CD4-positive, alpha-beta T cell treated with Interleukin-2 at 100 ng/mL for 4 hours (primary cell): ENCODE data around the gene KASH5.

ENCODE experiments used
- DNase-seq: peaks from one replicate; pipeline ENCODE4 v3.0.0-alpha.2; 2020; ENCODE audit warnings: low spot score

The KASH5 gene

DNA sequence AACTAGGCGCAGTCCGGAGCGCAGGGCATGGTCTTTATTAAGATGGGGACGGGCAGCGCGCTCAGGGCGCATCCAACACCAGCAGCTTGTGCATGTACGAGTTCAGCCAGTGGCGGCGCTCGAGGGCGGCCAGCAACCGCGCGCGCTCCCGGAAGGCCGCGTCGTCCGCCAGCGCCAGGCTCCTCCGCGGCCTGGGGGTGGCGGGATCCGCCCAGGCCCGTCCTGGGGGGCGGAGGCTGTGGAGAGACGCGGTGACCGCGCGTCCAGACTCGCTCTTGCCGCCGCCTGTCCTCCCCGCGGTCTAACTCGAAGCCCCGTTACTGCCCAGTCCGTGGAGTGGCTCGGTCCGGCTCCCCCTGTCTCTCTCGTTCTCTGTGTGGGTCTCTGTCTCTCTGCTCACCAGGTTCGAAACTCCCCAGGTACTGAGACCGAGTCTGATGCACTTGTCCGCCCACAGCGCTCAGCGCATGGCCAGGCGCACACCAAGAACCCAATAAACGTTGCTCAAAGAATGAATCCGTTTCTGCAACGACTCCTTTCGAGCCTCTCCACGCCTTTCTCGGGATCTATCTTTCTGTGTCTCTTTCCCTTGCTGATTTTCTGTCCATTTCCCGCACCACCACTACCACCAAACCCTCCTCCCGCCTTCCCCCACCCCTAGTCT lies 34.5 kb downstream of the KASH5 start:
- peak; percentile 35 for DNase-seq

- no peak for DNase-seq
Observed at GRCh38 chr19:49423071-49423984, 35.3 kb downstream of the KASH5 start, which contains the start of gene PTH2. Gene PTH2 (minus strand): TSS chr19:49423441. CDS start chr19:49423339, 102 bp downstream.

DNA sequence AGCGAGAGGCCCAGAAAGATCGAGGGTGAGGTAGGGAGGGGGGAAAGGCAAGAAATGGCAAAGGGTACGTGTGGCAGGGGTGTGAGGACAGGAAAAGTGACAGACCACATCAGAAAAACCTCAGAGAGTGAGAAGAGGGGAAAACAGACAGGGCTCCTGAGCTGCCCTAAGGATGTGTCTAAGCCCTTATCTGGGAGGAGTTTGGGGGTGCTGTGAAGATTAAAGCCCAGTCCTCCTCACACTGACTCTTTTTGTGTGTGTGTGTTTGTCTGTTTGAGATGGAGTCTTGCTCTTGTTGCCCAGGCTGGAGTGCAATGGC lies 35.9 kb downstream of the KASH5 start:
- no peak for DNase-seq

DNA sequence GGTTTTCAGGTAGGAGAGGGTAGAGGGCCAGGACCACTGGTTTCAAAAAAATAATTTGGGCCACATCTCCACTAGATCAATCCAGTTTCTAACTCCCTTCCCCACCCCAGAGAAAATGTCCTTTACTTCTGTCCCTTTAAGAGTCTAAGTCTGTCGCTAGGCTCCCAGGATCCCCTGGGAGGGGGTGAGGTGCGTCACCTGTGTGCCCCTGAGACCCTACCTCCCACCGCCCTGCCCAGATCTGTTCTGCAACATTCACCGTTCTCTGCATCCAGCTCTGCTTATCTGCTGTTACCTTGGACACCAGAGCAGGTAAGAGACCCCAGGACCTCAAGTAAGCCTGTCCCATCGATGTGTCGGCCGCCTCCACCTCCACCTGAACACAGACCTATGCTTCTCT lies 37.1 kb downstream of the KASH5 start, which contains the start of gene GFY:
GFY (plus strand) TSS at position 211 of the 400 bp plus-strand sequence. CDS start 1,043 bp downstream, outside the sequence.
- DNase-seq, result no peak

GRCh38 chr19:49425922-49426592 lies 38.0 kb downstream of the KASH5 start:
- DNase-seq, result no peak

GRCh38 chr19:49427339-49427738 lies 39.3 kb downstream of the KASH5 start:
- no peak for DNase-seq

GRCh38 chr19:49427855-49428546 lies 40.0 kb downstream of the KASH5 start:
- no peak for DNase-seq

DNA sequence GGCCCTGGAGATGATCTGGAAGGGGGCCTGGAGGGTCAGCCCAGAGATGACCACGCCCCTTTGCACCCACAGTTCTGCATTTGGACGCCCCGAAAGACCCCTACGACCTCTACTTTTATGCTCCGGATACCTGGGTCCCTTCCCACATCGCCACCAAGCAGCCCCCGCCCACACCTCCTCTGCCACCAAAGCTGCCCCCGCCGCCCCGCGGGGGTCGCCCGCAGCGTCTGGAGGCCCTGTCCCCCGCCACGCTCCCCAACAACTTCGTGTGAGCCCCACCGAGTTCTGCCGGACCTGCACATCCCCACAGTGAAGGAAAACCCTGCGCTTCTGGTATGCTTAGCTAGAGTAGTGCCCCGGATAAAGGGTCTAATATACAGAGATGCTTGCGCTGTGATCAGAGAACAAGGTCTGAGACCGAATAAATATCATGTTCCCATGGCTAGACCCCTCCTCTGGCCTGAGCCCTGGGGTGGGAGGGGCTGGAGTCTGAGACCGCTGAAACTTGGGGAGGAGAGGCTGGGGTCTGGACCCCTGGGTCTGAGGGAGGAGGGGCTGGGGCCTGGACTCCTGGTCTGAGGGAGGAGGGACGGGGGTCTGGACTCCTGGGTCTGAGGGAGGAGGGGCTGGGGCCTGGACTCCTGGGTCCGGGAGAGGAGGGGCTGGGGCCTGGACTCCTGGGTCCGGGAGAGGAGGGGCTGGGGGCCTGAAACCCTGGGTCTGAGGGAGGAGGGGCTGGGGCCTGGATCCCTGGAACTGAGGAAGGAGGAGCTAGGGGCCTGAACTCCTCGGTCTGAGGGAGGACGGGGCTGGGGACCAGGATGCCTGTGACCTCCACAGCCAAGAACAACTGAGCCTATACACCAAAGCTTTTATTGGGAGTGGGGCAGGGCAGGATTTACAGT lies 40.8 kb downstream of the KASH5 start:
- DNase-seq, result no peak

GRCh38 chr19:49430172-49430677 lies 42.2 kb downstream of the KASH5 start:
- DNase-seq, result no peak

- no peak for DNase-seq
Observed at GRCh38 chr19:49430678-49431329, 42.8 kb downstream of the KASH5 start.

DNA sequence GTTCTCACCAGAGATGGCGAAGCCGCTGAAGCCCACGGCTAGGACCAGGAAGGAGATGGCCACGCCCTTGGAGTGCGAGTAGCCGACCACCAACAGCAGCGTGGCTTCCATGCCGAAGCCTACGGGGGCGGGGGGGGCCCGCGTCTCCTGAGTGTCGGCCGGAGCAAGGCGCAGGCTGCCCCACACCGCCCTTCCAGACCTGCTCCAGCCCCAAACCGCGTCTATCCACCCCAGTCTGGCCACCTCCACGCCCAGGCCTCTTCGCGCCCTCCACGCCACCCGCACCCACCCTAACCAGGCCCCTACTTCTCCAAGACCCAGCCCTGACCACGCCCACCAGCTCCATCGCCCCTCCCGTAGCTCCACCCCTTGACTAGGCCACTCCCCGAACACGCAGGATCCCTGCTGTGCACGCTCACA lies 43.3 kb downstream of the KASH5 start:
- no peak for DNase-seq

GRCh38 chr19:49432141-49433073 lies 44.4 kb downstream of the KASH5 start:
- DNase-seq, result no peak

DNA sequence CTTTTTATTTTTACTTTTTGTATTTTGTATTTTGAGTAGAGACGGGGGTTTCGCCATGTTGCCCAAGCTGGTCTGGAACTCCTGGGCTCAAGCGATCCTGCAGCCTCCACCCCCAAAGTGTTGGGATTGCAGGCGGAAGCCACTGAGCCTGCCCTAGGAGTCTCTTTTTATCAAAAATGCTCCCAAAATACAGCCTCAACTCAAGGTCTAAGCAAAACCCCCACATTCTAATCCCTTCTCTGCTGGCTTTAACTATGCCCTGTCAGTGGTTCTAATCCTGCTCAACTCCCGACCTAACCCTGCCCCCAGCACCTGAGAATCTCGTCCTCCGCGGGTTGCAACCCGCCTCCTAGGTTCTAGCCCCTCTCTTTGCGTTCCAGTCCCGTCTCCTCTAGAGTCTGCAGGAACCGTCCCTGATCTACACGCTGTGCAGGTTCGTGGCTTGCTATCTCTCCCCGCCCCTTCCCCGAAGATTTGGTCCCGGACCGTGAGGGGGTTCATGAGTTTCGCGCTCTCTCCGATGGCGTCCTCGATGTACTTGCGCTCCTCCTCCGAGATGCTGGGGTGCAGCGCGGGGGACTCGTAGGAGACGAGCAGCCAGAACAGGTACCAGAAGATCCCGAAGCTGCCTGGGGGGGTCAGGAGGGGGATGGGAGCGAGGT lies 45.3 kb downstream of the KASH5 start:
- no peak for DNase-seq

DNA sequence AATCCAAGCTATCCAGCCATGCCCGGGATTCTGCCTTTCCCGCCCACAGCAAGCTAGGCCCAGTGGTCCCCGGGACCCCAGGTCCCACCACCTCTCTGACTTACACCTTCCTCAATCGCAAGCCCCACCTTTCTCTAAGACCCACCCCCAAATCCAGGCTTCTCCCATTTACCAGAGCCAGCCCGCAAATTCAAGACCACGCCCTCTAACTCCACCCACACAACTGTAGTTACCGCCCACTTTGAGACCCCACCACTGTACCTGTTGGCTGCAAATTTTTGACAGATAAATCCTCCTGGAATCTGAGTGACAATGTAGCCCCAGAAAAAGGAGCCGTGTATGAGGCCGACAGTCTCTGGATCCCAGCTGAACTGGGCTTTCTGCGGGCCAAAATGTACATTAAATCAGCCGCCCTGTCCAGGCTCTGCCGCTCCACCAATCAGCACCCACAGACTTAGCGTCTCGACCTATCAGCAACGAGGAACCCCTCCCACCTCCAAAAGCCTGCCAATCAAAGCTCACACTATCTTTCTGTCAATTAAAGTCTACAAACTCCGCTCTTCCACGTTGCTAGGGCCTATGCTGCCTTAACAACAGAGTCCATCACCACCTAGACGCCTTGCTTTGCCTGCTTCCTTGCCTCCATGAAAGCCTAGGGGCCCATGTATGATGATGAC lies 47.0 kb downstream of the KASH5 start:
- no peak for DNase-seq

DNA sequence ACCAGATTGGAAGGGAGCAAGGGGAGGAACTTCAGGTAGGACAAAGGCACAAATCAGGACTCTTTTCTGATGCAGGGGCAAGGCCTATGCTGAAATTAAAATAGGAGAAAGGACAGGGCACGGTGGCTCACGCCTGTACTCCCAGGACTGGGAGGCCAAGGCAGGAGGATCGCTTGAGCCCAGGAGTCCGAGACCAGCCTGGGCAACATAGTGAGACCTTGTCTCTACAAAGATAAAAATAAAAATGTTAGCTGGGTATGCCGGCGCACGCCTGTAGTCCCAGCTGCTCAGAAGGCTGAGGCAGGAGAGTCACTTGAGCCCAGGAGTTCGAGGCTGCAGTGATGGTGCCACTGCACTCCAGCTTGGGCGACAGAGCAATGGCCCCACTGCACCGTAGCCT lies 47.6 kb downstream of the KASH5 start:
- no peak for DNase-seq

- no peak for DNase-seq
Observed at GRCh38 chr19:49436381-49437017, 48.5 kb downstream of the KASH5 start.

- no peak for DNase-seq
Observed at GRCh38 chr19:49437231-49437630, 49.2 kb downstream of the KASH5 start.

DNA sequence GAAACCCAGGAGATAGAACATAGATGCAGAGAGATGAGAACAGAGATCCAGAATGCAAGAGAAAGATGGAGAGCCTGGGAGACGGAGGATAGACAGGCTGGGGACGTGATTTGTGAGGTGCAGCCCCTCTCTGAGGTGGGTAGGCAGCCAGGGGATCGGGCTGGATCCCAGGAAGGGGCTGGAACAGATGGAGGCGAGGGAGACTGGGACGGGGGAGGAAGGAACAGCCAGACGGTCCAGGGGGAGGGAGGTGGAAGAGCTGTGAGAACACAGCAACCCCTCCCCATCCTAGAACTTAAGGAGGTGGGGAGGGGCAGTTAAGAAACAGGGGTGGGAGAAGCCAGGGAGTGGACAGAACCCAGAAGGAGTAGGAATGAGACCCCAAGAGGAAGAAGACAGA lies 50.2 kb downstream of the KASH5 start:
- no peak for DNase-seq
